Trophoblast cell (in vitro differentiated cells and primary cell): ENCODE measurements around the gene ZFYVE28.

ENCODE experiments used
- DNase-seq, 2 donors: peaks; one replicate each; pipeline ENCODE4 v3.0.0-alpha.2; 2016
- H2AFZ ChIP-seq: 2 replicates; pipeline ENCODE4 v1.6.1; 2013; ENCODE audit warnings: low read length, moderate library complexity, mild to moderate bottlenecking; ENCODE audit not compliant: insufficient read depth, poor library complexity
- H2AK5ac ChIP-seq: 2 replicates; pipeline ENCODE4 v1.6.1; 2013; ENCODE audit warnings: mild to moderate bottlenecking, low read length
- H2BK120ac ChIP-seq: 2 replicates; pipeline ENCODE4 v1.6.1; 2013; ENCODE audit warnings: low read length, mild to moderate bottlenecking, moderate library complexity; ENCODE audit not compliant: insufficient read depth, poor library complexity
- H2BK12ac ChIP-seq: 2 replicates; pipeline ENCODE4 v1.6.1; 2013; ENCODE audit warnings: mild to moderate bottlenecking, low read length, moderate library complexity
- H2BK5ac ChIP-seq: 2 replicates; pipeline ENCODE4 v1.6.1; 2013; ENCODE audit warnings: low read length, low read depth, moderate library complexity, mild to moderate bottlenecking; ENCODE audit not compliant: poor library complexity
- H3K14ac ChIP-seq: 2 replicates; pipeline ENCODE4 v1.6.1; 2013; ENCODE audit warnings: mild to moderate bottlenecking, low read length
- H3K18ac ChIP-seq: 2 replicates; pipeline ENCODE4 v1.6.1; 2013; ENCODE audit warnings: mild to moderate bottlenecking, low read length
- H3K23ac ChIP-seq: 2 replicates; pipeline ENCODE4 v1.6.1; 2013; ENCODE audit warnings: low read length
- H3K27ac ChIP-seq: 2 replicates; pipeline ENCODE4 v1.5.1; 2013; ENCODE audit warnings: low read depth, mild to moderate bottlenecking, inconsistent platforms, low read length, moderate library complexity
- H3K27me3 ChIP-seq: 2 replicates; pipeline ENCODE4 v1.6.1; 2013; ENCODE audit warnings: inconsistent platforms, mild to moderate bottlenecking, low read length, moderate library complexity; ENCODE audit not compliant: insufficient read depth
- H3K36me3 ChIP-seq, 2 experiments: 1 replicate in 1 of 2; 2 replicates in 1 of 2; pipeline ENCODE4 v1.6.1; 2013; ENCODE audit warnings: low read length in 2 of 2, mild to moderate bottlenecking in 2 of 2, moderate library complexity in 1 of 2; ENCODE audit not compliant: insufficient read depth in 2 of 2, control insufficient read depth in 1 of 2
- H3K4ac ChIP-seq: 2 replicates; pipeline ENCODE4 v1.6.1; 2013; ENCODE audit warnings: low read depth, mild to moderate bottlenecking, low read length, moderate library complexity
- H3K4me1 ChIP-seq, 2 experiments: 1 replicate in 1 of 2; 2 replicates in 1 of 2; pipeline ENCODE4 v1.6.1; 2013; ENCODE audit warnings: low read length in 2 of 2, mild to moderate bottlenecking in 2 of 2, moderate library complexity in 1 of 2; ENCODE audit not compliant: insufficient read depth in 2 of 2, control insufficient read depth in 1 of 2
- H3K4me2 ChIP-seq: 2 replicates; pipeline ENCODE4 v1.6.1; 2013; ENCODE audit warnings: inconsistent platforms, mild to moderate bottlenecking, low read length, moderate library complexity
- H3K4me3 ChIP-seq: 2 replicates; pipeline ENCODE4 v1.5.1; 2013; ENCODE audit warnings: mild to moderate bottlenecking, low read depth, low read length, inconsistent platforms
- H3K79me1 ChIP-seq: one replicate; pipeline ENCODE4 v1.6.1; 2013; ENCODE audit warnings: low read length
- H3K79me2 ChIP-seq: 2 replicates; pipeline ENCODE4 v1.6.1; 2013; ENCODE audit warnings: low read length, mild to moderate bottlenecking; ENCODE audit not compliant: control insufficient read depth, insufficient read depth, poor library complexity
- H3K9ac ChIP-seq: 2 replicates; pipeline ENCODE4 v1.6.1; 2013; ENCODE audit warnings: mild to moderate bottlenecking, low read length
- H3K9me3 ChIP-seq: 2 replicates; pipeline ENCODE4 v1.6.1; 2013; ENCODE audit warnings: low read depth, mild to moderate bottlenecking, control low read depth, inconsistent platforms, low read length; ENCODE audit not compliant: insufficient read depth
- H4K12ac ChIP-seq: 2 replicates; pipeline ENCODE4 v1.6.1; 2013; ENCODE audit warnings: low read depth, mild to moderate bottlenecking, low read length, moderate library complexity
- H4K8ac ChIP-seq: 2 replicates; pipeline ENCODE4 v1.6.1; 2013; ENCODE audit warnings: low read depth, mild to moderate bottlenecking, low read length, moderate library complexity
- H4K91ac ChIP-seq: one replicate; pipeline ENCODE4 v1.6.1; 2013; ENCODE audit warnings: low read depth, mild to moderate bottlenecking, low read length, moderate library complexity
- WGBS: extraction: QIAGEN DNeasy Blood & Tissue Kit; methylation state at CpG from one replicate; pipeline ENCODE4 v1.1.7; 2013; ENCODE audit warnings: missing lambda C conversion rate; ENCODE audit not compliant: insufficient read length, insufficient coverage; ENCODE audit errors: extremely low coverage; 5-methylcytosine and 5-hydroxymethylcytosine counted together

Gene ZFYVE28

GRCh38 chr4:2243681-2244380, 174.6 kb downstream of the ZFYVE28 start:
- no peak overlapping the region for H2BK12ac ChIP-seq
- peak overlapping the region; percentile 28 for H3K4me3 ChIP-seq
- no peak overlapping the region for H3K14ac ChIP-seq
- no peak overlapping the region for H2BK120ac ChIP-seq
- H3K79me2 ChIP-seq = peaks cover 5% of the 10 kb centered on the region
- no peak overlapping the region for H3K23ac ChIP-seq
- peaks cover 2% of the 10 kb centered on the region for H3K9me3 ChIP-seq
- peaks cover 7 to 9% of the 10 kb centered on the region in 2 experiments for H3K36me3 ChIP-seq
- no peak overlapping the region for H3K4ac ChIP-seq
- H3K4me2 ChIP-seq = no peak overlapping the region
- H4K91ac ChIP-seq = no peak overlapping the region
- H2BK5ac ChIP-seq = no peak overlapping the region
- WGBS = no CpG with 5 or more reads among the region's 5 CpGs
- no peak overlapping the region for H4K8ac ChIP-seq
- H3K27me3 ChIP-seq = no peaks in the 10 kb centered on the region
- H3K18ac ChIP-seq = no peak overlapping the region
- peak in 1 of 2 donors; percentile 31 for DNase-seq
- H3K4me1 ChIP-seq = no peaks in the 10 kb centered on the region
- H2AFZ ChIP-seq = no peak overlapping the region
- H3K27ac ChIP-seq = no peak overlapping the region
- H2AK5ac ChIP-seq = no peak overlapping the region
- H4K12ac ChIP-seq = no peak overlapping the region
- peaks cover 8% of the 10 kb centered on the region for H3K79me1 ChIP-seq
- H3K9ac ChIP-seq = no peak overlapping the region

- Histone ChIP-seq H3K79me1 (peaks cover 8% of the 10 kb centered on the region), H3K36me3 (peaks cover 0 to 5% of the 10 kb centered on the region in 2 experiments), H2AFZ (peak within 1 kb of the TSS; percentile 97), H3K79me2 (peaks cover 5% of the 10 kb centered on the region), H3K27ac (no peak within 1 kb of the TSS), H3K23ac (no peak within 1 kb of the TSS), H2BK120ac (peak within 1 kb of the TSS; percentile 19), H3K4me1 (no peaks in the 10 kb centered on the region), H2BK12ac (no peak within 1 kb of the TSS), H3K9ac (peak within 1 kb of the TSS; percentile 79), H4K12ac (peak within 1 kb of the TSS; percentile 34), H3K9me3 (no peaks in the 10 kb centered on the region), H3K18ac (peak within 1 kb of the TSS; percentile 54), H3K4me3 (peak within 1 kb of the TSS; percentile 79), H3K14ac (peak within 1 kb of the TSS; percentile 28), H4K8ac (peak within 1 kb of the TSS; percentile 81), H3K27me3 (no peaks in the 10 kb centered on the region), H3K4ac (peak within 1 kb of the TSS; percentile 46), H2BK5ac (peak within 1 kb of the TSS; percentile 25), H4K91ac (peak within 1 kb of the TSS; percentile 8), H3K4me2 (peak within 1 kb of the TSS; percentile 68), H2AK5ac (peak within 1 kb of the TSS; percentile 3)
- DNase-seq = peak; percentile 97 to 99
- no CpG with 5 or more reads among the region's 88 CpGs for WGBS
Observed at GRCh38 chr4:2241410-2242353, 176.8 kb downstream of the ZFYVE28 start, which contains the start of the genes HAUS3 and POLN. HAUS3 (minus strand) TSS chr4:2242121; CDS start chr4:2240946, 1,175 bp downstream. POLN (minus strand) TSS chr4:2242121; CDS start chr4:2229231, 12,890 bp downstream.

GRCh38 chr4:2241003-2241402, 177.4 kb downstream of the ZFYVE28 start:
- Histone ChIP-seq H3K4me1 (no peaks in the 10 kb centered on the region), H3K4me3 (peak overlapping the region; percentile 79), H3K27ac (no peak overlapping the region), H4K8ac (no peak overlapping the region), H3K23ac (no peak overlapping the region), H3K18ac (no peak overlapping the region), H3K14ac (no peak overlapping the region), H3K9me3 (no peaks in the 10 kb centered on the region), H2BK5ac (no peak overlapping the region), H2AFZ (no peak overlapping the region), H3K27me3 (no peaks in the 10 kb centered on the region), H3K9ac (peak overlapping the region; percentile 79), H3K4me2 (peak overlapping the region; percentile 68), H2AK5ac (no peak overlapping the region), H3K4ac (no peak overlapping the region), H4K91ac (no peak overlapping the region), H3K79me2 (peaks cover 5% of the 10 kb centered on the region), H3K36me3 (peaks cover 2 to 5% of the 10 kb centered on the region in 2 experiments), H2BK120ac (no peak overlapping the region), H4K12ac (no peak overlapping the region), H2BK12ac (no peak overlapping the region), H3K79me1 (peaks cover 8% of the 10 kb centered on the region)
- DNase-seq = no peak
- WGBS = no CpG with 5 or more reads among the region's 7 CpGs

- Histone ChIP-seq H3K4ac (no peak overlapping the region), H3K18ac (peak overlapping the region; percentile 37), H3K27me3 (no peaks in the 10 kb centered on the region), H2BK120ac (no peak overlapping the region), H3K36me3 (peaks cover 9 to 11% of the 10 kb centered on the region in 2 experiments), H2AK5ac (no peak overlapping the region), H4K91ac (no peak overlapping the region), H3K79me2 (peaks cover 5% of the 10 kb centered on the region), H2AFZ (no peak overlapping the region), H3K4me1 (no peaks in the 10 kb centered on the region), H3K14ac (no peak overlapping the region), H4K8ac (no peak overlapping the region), H3K79me1 (peaks cover 6% of the 10 kb centered on the region), H4K12ac (no peak overlapping the region), H3K23ac (no peak overlapping the region), H3K27ac (no peak overlapping the region), H3K9ac (no peak overlapping the region), H3K4me3 (no peak overlapping the region), H2BK5ac (no peak overlapping the region), H2BK12ac (no peak overlapping the region), H3K9me3 (no peaks in the 10 kb centered on the region), H3K4me2 (no peak overlapping the region)
- no peak for DNase-seq
- no CpG with 5 or more reads among the region's 3 CpGs for WGBS
Observed at GRCh38 chr4:2236944-2237666, 181.3 kb downstream of the ZFYVE28 start.
